ENCODE data around the gene P3H2.

DNA sequence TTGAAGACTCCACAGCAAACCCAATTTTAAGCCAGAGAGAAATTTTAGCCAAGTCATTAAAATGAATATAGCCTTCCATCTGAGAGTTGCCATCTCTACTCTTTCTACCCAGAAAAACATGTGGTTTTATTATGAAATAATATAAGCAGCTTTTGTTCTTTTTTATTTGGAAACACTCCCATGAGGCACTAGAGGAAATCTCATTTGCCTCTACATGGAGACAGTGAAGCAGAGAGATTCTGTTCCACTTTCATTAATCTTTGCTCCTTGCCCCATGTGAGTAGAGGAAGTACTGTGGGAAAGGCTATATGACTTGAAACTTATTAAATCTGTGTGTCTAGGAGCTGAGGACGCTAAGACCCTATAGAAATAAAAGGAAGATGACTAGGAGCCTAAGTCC, 111.1 kb downstream of the P3H2 start:
- TF ChIP-seq, protein P1, sequence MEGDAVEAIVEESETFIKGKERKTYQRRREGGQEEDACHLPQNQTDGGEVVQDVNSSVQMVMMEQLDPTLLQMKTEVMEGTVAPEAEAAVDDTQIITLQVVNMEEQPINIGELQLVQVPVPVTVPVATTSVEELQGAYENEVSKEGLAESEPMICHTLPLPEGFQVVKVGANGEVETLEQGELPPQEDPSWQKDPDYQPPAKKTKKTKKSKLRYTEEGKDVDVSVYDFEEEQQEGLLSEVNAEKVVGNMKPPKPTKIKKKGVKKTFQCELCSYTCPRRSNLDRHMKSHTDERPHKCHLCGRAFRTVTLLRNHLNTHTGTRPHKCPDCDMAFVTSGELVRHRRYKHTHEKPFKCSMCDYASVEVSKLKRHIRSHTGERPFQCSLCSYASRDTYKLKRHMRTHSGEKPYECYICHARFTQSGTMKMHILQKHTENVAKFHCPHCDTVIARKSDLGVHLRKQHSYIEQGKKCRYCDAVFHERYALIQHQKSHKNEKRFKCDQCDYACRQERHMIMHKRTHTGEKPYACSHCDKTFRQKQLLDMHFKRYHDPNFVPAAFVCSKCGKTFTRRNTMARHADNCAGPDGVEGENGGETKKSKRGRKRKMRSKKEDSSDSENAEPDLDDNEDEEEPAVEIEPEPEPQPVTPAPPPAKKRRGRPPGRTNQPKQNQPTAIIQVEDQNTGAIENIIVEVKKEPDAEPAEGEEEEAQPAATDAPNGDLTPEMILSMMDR (IDR thresholded peaks at IDR 0.05; ENCODE audit: borderline replicate concordance, extremely low read depth, low read length, poor library complexity, severe bottlenecking) = no peak
- TF ChIP-seq EZH2 (IDR thresholded peaks at IDR 0.05; ENCODE audit: borderline replicate concordance, low read depth, low read length, severe bottlenecking) = no peak
